ENCODE results near the gene TLE3.
A peak's percentile ranks its signal among the peaks of the same experiment; 100 is the strongest.

TLE3 gene

GRCh38 chr15:70047386-70048197, 50.1 kb downstream of the TLE3 start:
- DNase-seq: no peak

DNA sequence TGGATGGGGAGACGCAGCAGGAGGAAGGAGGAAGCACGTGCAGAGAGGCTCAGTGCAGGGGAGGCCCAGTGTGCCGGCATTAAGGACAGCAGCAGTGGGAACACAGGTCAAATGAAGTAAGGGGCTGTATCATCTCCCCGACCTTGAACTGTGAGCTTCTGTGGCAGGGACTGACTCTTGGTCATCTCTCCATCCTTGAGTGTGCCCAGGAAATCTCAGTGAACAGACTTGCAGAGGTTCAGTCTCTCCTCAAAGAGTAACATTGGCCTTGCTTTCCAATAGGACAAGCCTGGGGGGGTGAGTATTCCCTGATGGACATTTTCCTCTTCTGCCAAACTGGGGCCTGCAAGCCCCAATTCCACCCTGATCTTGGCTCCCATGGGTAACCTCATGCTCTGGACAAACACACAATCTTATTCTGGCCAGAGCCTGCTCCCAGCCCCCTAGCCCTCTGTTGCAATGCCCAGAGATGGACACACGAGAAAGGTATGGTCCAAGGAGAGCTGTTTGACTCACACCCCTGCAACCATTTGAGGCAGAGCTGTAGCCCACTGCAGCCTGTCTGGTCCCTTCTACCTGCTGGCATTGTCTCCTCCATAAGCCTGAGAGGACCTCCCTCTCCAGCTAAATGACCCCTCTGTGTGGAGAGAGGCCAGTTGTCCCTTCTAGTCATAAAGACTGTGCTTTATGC, 50.9 kb downstream of the TLE3 start:
- DNase-seq: no peak

DNA sequence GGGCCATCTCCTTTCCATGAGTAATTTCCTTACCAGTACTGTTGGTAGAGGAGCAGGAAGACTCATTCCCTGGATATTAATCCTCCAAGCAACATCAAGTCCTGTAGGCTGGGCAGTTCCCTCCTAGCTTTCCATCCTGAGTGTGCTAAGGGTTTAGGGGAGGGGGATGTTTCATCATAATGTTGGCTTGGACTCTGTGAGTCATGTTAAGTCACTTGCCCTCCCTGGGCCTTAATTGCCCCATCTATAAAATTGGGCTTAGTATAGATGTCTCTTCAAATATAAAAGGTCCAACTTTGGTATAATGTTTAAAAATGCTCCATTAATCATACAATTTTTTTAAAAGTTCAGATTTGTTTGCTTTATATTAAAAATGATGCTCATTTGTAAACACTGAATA, 52.7 kb downstream of the TLE3 start:
- no peak for DNase-seq

GRCh38 chr15:70044168-70044567, 53.5 kb downstream of the TLE3 start:
- DNase-seq: no peak

DNA sequence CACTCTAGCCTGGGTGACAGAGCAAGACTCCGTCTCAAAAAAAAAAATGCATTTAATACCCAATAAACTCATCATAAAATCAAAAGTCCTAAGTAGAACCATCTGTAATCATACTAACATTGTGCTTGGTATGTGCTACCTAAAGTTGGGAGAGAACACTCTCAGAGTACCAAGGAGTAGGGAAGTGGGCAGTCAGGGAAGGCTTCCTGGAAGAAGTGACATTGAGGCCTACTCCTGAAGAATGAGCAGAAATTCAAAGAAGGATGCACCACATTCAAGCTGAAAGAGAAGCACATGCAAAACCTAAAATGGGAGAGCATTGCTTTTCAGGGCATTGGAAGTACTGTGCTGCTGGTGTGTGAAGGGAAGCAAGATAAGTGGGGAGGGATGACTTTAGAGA, 54.1 kb downstream of the TLE3 start:
- DNase-seq: no peak

GRCh38 chr15:70042553-70043214, 55.0 kb downstream of the TLE3 start:
- DNase-seq: no peak

- DNase-seq: no peak
Measured at GRCh38 chr15:70039917-70040316, 57.8 kb downstream of the TLE3 start.

- DNase-seq: no peak
Measured at GRCh38 chr15:70038730-70039392, 58.9 kb downstream of the TLE3 start.

DNA sequence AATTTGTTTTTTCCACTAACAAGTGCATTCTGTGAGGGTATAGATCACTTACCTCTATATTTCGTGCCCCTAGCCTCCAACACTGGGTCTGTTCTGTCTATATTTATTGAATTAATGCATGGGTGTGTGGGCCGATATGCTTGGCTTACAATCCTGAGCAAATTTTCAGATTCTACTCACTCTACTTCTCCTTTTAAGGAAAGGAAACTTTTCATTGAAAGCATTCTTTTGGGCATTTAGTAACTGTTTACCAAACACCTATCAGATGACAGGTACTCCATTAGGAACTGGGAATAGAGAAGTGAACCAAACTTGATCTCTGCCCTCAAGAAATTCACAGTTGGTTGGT, 60.5 kb downstream of the TLE3 start:
- DNase-seq: no peak

DNA sequence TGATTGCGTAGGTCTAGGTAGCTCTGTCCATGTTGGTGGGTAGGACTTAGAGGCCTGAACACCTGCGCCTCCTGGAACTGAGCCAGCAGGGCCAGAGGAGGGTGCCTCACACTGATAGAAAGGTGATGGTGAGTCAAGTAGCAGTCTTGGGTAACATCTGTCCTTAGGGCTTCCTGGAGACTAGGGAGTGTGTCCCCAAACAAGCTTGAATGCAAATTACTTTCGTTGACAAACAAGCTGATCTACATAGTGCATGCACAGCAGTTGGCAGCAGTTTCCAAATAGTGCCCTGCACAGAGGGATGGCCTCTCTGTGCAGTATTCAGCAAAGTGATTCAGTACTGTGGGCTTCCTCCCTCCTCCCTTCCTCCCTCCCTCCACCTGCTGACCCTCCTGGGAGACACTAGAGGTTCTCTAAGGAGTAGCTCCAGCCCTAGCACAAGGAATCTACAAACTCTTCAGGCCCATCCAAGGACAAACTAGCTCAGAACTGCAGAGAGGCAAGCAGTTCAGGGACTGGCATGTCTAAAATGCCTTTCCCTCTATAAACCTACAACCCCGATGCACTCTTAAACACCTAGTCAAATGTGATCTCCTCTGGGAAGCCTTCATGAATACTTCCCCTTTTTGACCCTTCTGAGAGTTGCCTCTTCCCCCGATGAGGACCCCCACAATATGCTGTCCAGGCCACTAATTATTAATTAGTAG, 61.0 kb downstream of the TLE3 start:
- DNase-seq: no peak

- no peak for DNase-seq
Measured at GRCh38 chr15:70035719-70036077, 62.0 kb downstream of the TLE3 start.

DNA sequence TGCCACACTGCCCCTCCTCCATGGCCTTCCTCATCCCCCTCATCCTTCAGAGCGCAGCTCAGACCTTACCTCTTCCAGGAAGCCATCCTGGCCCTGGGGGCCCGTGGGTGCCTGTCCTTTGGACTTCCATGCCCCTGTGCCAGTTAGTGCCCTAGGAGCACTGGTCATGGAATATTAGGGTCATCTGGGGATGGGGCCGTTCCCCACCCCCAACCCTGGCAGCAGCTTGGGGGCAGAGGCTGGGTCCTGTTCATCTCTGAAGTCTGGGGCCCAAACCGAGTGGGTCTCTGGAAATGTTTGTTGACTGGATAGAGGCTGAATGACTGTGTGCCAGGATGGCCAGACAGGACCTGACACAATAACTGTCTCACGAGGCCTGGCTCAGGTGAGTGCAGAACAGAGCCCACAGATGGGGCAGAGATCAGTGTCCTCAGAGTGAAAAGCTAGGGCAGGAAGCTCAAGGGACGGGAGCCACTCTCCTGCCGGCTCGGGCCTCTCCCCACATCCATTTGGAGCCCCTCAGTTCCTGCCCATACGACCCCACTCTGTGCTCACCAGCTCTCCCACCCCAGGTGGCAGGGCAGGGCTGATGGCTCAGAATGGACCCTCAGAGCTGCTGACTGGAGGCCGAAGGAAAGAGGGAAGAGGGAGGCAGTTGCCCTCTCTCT, 62.5 kb downstream of the TLE3 start:
- no peak for DNase-seq

GRCh38 chr15:70034596-70034995, 63.1 kb downstream of the TLE3 start:
- DNase-seq: no peak

DNA sequence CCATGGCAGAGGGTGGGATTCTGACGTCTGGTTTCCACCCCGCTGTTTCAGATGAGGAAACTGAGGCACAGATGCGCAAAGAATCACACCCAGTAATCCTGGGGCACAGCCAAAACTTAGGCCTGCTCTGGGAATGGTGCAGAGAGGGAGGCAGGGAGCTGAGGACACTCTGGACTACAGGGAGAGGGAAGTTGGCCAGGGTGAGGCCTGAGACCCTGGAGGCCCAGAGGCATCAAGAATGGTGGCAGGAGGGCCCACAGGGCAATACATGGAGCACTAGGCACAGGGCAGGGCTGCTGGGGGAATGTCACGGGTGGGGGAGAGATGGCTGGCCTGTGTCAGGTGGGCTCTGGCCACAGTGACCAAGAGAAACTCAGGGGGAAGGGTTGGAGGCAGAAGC, 63.6 kb downstream of the TLE3 start:
- DNase-seq: no peak

DNA sequence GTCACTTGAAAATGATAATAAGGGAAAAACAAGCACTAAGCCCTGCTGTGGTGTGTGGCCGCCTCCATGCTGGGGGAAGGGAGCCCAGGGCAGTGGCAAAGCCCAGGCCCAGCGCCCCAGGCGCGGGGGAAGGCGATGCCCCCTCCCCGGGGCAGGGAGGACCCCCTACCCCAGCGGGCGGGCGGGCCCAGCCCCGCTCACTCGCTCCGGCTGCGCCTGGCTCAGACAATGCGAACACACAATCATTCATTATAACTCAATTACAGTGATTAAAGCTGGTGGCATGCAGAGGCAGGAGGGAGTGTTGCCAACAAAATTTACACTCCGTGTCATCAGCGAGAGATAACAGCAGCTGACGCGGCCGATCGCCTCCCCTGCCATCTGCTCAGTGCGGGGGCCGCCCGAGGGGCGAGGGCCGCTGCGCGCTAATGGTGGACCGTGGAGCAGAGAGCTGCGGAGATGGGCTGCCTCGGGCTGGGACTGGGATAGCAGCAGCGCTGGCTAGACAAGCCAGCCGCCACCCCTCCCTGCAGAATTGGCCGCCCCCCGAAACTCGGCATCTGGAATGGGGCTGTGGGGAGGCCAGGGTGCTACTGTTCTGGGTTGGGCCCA, 64.1 kb downstream of the TLE3 start:
- DNase-seq: peak; percentile 64

- no peak for DNase-seq
Measured at GRCh38 chr15:70033109-70033508, 64.6 kb downstream of the TLE3 start.

- no peak for DNase-seq
Measured at GRCh38 chr15:70032509-70032908, 65.2 kb downstream of the TLE3 start.

DNA sequence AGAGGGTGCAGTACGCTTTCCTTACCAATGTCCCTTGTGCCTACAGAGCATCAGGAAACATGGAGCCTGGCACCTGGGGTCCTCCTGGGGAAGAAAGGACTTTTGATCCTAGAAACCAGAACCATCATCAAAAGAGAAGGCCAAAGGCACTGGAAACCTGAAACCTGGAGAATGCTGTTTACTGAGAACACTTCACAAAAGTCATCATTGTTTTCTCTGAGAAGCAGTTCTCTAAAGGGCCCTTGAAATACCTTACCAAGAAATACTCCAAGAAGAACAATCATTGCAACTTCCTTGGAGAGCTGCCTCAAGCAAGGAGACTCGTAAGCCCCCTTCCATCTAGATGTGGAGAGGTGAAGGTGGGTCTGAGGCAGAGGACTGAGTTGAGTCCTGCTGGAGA, 66.0 kb downstream of the TLE3 start:
- no peak for DNase-seq

GRCh38 chr15:70031261-70031660, 66.5 kb downstream of the TLE3 start:
- no peak for DNase-seq

DNA sequence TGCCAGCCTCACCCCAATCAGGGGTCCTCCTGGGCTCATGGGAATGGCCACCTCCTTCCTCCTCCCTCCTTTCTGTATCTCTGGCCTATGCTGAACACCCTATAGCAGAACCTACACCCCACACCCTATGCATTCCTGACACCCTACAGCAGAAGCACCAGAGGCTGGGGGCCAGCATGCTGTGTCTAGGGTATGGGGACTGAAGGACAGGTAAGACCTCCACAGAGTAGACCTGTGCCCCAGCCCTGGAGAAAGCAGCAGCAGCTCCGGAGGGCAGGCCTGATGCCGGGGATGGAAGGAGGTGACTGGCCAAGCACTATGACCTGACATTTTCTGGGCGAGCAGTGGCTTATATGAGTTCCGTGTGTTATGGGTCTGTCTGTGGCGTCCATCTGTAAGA, 66.9 kb downstream of the TLE3 start:
- DNase-seq: no peak

DNA sequence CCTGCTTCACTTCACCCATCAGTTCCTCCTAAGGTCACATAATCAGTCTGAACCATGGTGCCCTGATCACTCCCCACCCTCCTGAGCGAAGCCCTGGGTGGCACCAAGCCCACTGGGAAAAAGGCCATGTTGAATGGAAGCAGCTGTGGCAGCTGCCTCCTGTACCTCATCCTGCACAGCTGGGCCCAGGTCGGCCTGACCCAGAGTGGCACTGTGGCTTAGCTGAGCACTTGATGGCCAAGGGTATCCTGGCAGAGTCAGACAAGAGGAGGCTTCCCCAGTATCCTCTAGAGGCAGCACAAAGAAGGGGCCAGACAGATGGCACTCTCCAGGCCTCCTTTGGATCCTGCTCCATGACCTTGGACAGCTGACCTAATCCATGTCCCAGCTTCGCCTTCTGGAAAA, 68.4 kb downstream of the TLE3 start:
- DNase-seq: no peak

- DNase-seq: no peak
Measured at GRCh38 chr15:70027518-70027917, 70.2 kb downstream of the TLE3 start.
